Activated CD4-positive, alpha-beta memory T cell treated with anti-CD3 and anti-CD28 coated beads for 36 hours (primary cell): ENCODE measurements around the gene GALNT9. TPM values are rescaled to one million over a fixed set of nuclear protein-coding genes. Genes with fewer than 3 reads are reported as not detected.

ENCODE experiments used
- CTCF ChIA-PET: fragments of 350-600 bp; sonication (Branson Sonifier 250); formaldehyde crosslinking; loops from one replicate; lab custom pipeline; 2021; ENCODE audit warnings: antibody characterized with exemption, inconsistent platforms; lab: Charles Lee
- POLR2A ChIA-PET: fragments of 350-600 bp; sonication (Branson Sonifier 250); formaldehyde crosslinking; loops from one replicate; lab custom pipeline; 2021; ENCODE audit warnings: antibody characterized with exemption; lab: Charles Lee
- DNase-seq: peaks from one replicate; pipeline ENCODE4 v3.0.0-alpha.2; 2020
- H3K27ac Mint-ChIP-seq: one replicate; pipeline ENCODE4 v1.8.0; 2021; ENCODE audit warnings: mixed read lengths
- H3K27me3 Mint-ChIP-seq: one replicate; pipeline ENCODE4 v1.8.0; 2021; ENCODE audit warnings: mixed read lengths
- H3K36me3 Mint-ChIP-seq: one replicate; pipeline ENCODE4 v1.8.0; 2021; ENCODE audit warnings: mixed read lengths
- H3K4me1 Mint-ChIP-seq: one replicate; pipeline ENCODE4 v1.8.0; 2021; ENCODE audit warnings: low read depth, mixed read lengths
- H3K4me3 Mint-ChIP-seq: one replicate; pipeline ENCODE4 v1.8.0; 2021; ENCODE audit warnings: mild to moderate bottlenecking, mixed read lengths
- H3K9me3 Mint-ChIP-seq: one replicate; pipeline ENCODE4 v1.8.0; 2021; ENCODE audit warnings: mixed read lengths
- intact Hi-C: fragments of 100-400 bp; cut with micrococcal nuclease; formaldehyde crosslinking; loops from one replicate; pipeline ENCODE4 v1.15.1; 2023
- total RNA-seq, 2 experiments: library from RNA; stranded (reverse); gene quantifications; one replicate each; pipeline ENCODE4 v1.2.3, GENCODE V29; 2021

Gene GALNT9
- total RNA-seq, 2 experiments from 2014 or later: 0.12 to 0.29 TPM

DNA sequence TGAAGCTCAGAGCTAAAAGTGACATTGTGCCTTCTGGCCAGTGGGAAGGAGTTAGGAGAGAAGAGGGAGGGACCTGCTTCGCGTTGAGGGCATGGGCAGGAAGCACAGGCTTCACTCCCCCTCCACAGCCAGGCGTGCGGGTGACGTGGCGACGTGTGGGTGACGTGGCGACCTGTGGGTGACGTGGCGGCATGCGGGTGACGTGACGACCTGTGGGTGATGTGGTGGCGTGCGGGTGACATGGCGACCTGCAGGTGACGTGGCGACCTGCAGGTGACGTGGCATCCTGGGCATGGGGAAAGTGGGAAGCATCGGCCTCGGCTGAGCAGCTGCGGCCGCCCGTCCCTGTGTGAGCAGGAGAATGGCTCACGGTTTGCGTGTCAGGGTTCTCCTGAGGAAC, 8.2 kb upstream of the GALNT9 start:
- DNase-seq: no peak
- Mint-ChIP-seq H3K4me3 (no peak overlapping the region), H3K27me3 (peaks cover 23% of the 10 kb centered on the region), H3K36me3 (no peaks in the 10 kb centered on the region), H3K27ac (no peak overlapping the region), H3K4me1 (no peaks in the 10 kb centered on the region), H3K9me3 (no peaks in the 10 kb centered on the region)
- ChIA-PET CTCF (no interaction called here), POLR2A (no interaction called here)
- intact Hi-C loops: no loop called here

GRCh38 chr12:132336451-132337413, 7.3 kb upstream of the GALNT9 start:
- CTCF ChIA-PET: no interaction called here
- no peaks in the 10 kb centered on the region for H3K9me3 Mint-ChIP-seq
- POLR2A ChIA-PET: no interaction called here
- DNase-seq: no peak
- H3K27ac Mint-ChIP-seq: no peak overlapping the region
- H3K4me3 Mint-ChIP-seq: no peak overlapping the region
- H3K27me3 Mint-ChIP-seq: peaks cover 29% of the 10 kb centered on the region
- no peaks in the 10 kb centered on the region for H3K4me1 Mint-ChIP-seq
- intact Hi-C loops: no loop called here
- H3K36me3 Mint-ChIP-seq: no peaks in the 10 kb centered on the region

DNA sequence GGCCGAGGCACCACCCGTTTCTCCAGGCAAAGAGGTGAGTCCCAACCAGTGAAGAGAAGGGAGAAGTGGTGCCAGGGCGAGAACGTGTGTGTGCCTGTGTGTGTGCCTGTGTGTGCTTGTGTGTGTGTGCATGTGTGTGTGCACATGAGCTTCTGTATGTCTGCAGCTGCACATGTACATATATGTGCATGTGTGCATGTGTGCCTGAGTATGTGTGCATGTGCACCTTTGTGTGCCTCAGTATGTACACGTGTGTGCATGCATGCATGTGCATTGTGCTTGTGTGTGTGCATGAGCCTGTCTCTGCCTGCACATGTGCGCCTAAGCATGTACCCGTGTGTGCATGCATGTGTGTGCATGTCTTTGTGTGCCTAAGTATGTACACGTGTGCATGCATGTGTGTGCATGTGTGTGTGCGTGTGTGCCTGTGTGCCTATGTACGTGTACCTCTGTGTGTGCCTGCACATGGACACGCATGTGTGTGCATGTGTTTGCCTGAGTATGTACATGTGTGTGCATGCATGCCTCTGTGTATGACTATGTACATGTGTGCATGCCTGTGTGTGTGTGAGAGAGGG, 5.9 kb upstream of the GALNT9 start:
- H3K4me1 Mint-ChIP-seq: peaks cover 3% of the 10 kb centered on the region
- ChIA-PET POLR2A (no interaction called here), CTCF (no interaction called here)
- H3K27me3 Mint-ChIP-seq: peaks cover 43% of the 10 kb centered on the region
- H3K4me3 Mint-ChIP-seq: no peak overlapping the region
- no peaks in the 10 kb centered on the region for H3K36me3 Mint-ChIP-seq
- no peaks in the 10 kb centered on the region for H3K9me3 Mint-ChIP-seq
- no peak for DNase-seq
- intact Hi-C loops: no loop called here
- H3K27ac Mint-ChIP-seq: no peak overlapping the region

GRCh38 chr12:132333766-132334165, 4.4 kb upstream of the GALNT9 start:
- no peak for DNase-seq
- POLR2A ChIA-PET: no interaction called here
- Mint-ChIP-seq H3K36me3 (no peaks in the 10 kb centered on the region), H3K27ac (no peak overlapping the region), H3K27me3 (peaks cover 45% of the 10 kb centered on the region), H3K9me3 (no peaks in the 10 kb centered on the region), H3K4me1 (peaks cover 3% of the 10 kb centered on the region), H3K4me3 (no peak overlapping the region)
- intact Hi-C loops: no loop called here
- CTCF ChIA-PET: no interaction called here

DNA sequence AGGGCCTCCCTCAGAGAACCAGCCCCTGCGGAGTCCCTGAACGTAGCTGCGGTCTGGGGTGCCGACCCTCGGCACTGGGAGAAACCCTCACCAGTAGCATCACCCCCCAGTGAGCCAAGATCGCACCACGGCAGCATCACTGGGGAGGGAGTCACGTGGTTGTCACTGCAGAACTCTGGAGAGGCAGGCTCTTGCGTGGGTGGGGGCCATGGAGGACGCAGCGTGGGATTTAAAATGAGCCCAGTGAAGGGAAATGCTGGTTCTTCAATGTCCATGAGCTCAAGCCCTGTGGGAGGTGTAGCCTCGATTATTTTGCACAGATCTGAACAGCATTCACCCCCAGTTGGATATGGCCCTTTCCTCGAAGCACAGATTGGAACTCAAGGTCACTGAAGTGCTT, 3.9 kb upstream of the GALNT9 start:
- no peak for DNase-seq
- Mint-ChIP-seq H3K36me3 (no peaks in the 10 kb centered on the region), H3K27me3 (peaks cover 47% of the 10 kb centered on the region), H3K27ac (no peak overlapping the region), H3K9me3 (no peaks in the 10 kb centered on the region), H3K4me3 (no peak overlapping the region), H3K4me1 (peaks cover 3% of the 10 kb centered on the region)
- ChIA-PET POLR2A (no interaction called here), CTCF (no interaction called here)
- intact Hi-C loops: no loop called here

DNA sequence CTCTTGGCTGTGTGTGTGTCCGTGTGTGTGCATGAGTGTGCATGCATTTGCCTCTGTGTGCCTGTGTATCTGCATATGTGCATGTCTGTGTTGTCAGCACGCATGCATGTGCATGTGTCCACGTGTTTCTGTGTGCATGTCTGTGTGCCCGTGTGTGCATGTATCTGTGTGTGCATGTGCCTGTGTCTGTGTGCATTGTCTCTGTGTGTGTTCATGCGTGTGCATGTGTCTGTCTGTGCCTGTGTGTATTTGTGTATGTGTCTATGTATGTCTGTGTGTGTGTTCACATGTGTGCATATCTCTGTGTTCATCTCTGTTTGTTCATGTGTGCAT, 1.1 kb upstream of the GALNT9 start:
- Mint-ChIP-seq H3K27ac (no peak overlapping the region), H3K9me3 (no peaks in the 10 kb centered on the region), H3K27me3 (peaks cover 45% of the 10 kb centered on the region), H3K36me3 (no peaks in the 10 kb centered on the region), H3K4me3 (no peak overlapping the region), H3K4me1 (peaks cover 19% of the 10 kb centered on the region)
- DNase-seq: no peak
- intact Hi-C loops: no loop called here
- CTCF ChIA-PET: no interaction called here
- POLR2A ChIA-PET: no interaction called here

- intact Hi-C loops: no loop called here
- Mint-ChIP-seq H3K27me3 (peaks cover 43% of the 10 kb centered on the region), H3K36me3 (no peaks in the 10 kb centered on the region), H3K4me3 (no peak overlapping the region), H3K4me1 (peaks cover 19% of the 10 kb centered on the region), H3K27ac (no peak overlapping the region), H3K9me3 (no peaks in the 10 kb centered on the region)
- DNase-seq: no peak
- POLR2A ChIA-PET: no interaction called here
- CTCF ChIA-PET: no interaction called here
Measured at GRCh38 chr12:132329720-132330548, 545 bp upstream of the GALNT9 start.

DNA sequence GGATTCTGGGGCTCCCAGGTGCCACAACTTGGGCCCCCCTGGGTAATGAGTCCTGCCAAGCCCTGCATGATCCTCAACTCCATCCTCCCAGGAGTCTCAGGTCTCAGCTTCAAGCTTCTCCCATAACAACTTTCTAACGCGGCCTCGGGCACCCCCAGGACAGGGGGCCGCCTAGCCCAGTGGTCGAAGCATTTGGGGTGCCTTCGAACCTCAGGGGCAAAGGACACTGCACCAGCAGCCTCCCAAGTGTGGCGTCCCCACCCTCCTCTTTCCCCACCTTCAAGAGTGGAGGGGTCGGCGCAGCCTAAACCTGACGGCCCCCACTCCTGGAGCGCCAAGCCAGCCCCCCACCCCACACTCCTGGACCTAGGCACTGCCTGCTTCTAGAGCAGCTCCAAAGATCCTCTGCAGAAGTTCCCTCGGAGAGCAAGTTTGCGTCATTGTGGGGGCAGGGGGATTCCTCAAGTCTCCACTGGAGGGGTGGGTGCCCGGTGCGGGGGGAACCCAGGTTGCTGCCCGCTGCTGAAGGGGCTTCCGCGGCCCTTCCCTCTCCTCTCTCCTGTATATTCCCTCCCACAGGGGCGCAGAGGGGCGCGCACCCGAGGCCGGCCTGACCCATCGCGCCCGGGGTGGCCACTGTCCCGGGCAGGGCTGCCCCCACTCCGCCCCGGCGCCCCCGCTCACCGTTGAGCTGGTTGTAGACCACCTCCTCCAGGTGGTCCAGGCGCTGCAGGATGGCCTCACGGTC, 933 bp downstream of the GALNT9 start:
- CTCF ChIA-PET: interaction anchor here (1.0 kb wide), 2 partner anchors 44 to 86 kb away, joined by 3 to 4 read pairs; no protein-coding TSS in a partner anchor

DNA sequence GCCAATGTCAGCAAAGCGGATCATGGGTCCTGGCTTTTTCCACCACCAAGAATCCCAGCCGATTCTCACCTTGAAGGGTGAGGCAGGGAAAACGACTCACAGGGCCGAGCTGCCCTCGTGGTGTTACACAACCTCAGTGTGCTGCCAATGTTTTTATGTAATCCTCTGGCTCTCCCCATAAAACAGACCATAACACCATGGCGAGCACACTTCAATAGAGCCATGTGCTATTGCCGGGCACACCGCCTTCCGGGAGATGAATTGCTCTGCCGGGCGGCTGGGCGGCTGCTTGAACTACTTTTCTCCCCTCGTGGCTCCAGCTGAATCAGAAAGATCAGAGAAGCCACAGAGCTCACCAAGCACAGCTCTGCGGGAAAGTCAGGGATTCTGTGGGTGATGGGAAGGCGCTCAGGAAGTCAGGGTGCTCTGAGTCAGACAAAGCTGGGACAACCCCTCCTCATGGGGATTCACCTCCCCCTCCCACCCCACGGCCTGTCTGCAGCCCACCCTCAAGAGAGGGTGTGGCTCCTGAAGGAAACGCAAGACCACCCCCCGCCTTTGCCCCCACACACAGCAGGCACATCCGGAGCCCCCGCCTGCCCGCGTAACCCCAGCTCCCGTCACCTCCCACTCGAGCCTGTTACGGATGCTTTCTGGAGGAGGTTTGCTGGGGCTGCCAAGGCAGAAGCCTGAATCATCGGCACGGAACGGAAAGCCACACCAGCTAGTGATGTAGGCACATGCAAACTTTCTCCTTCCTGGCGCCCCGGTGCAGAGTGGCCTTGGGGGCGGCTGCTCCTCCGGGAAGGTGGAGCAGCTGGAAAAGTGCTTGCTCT, 1.8 kb downstream of the GALNT9 start:
- no peaks in the 10 kb centered on the region for H3K9me3 Mint-ChIP-seq
- no peak overlapping the region for H3K4me3 Mint-ChIP-seq
- H3K27me3 Mint-ChIP-seq: peaks cover 47% of the 10 kb centered on the region
- H3K36me3 Mint-ChIP-seq: no peaks in the 10 kb centered on the region
- H3K4me1 Mint-ChIP-seq: peaks cover 26% of the 10 kb centered on the region
- ChIA-PET CTCF (interaction anchor here (0.8 to 1.0 kb wide), 3 partner anchors 43 to 288 kb away, joined by 3 to 4 read pairs (median 3); no protein-coding TSS in a partner anchor), POLR2A (no interaction called here)
- DNase-seq: peak; percentile 82
- intact Hi-C loops: no loop called here
- no peak overlapping the region for H3K27ac Mint-ChIP-seq

More for the DNA sequence above, 933 bp downstream of the GALNT9 start:
- POLR2A ChIA-PET: no interaction called here
- intact Hi-C loops: no loop called here
- no peak overlapping the region for H3K4me3 Mint-ChIP-seq
- H3K36me3 Mint-ChIP-seq: no peaks in the 10 kb centered on the region
- peaks cover 45% of the 10 kb centered on the region for H3K27me3 Mint-ChIP-seq
- no peak for DNase-seq
- no peaks in the 10 kb centered on the region for H3K9me3 Mint-ChIP-seq
- H3K27ac Mint-ChIP-seq: no peak overlapping the region
- H3K4me1 Mint-ChIP-seq: peaks cover 20% of the 10 kb centered on the region

DNA sequence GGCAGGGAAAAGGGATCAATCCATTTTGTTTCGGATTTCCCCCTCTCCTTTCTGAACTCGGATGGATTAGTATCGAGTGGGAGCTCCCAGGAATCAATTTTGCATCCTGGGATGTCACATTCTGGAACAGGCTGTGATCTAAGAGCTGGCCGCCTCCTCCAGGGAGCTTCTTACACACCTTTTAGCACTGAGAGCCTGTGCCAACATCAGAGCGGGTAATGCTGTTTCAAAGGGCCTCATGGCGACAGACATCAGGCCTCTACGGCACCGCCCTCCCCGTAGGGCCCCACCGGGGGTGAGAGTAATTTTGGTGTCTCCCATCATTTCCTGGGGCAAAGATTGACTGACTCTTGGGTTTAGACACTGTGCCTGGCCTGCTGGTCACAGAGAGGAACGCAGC, 2.7 kb downstream of the GALNT9 start:
- ChIA-PET CTCF (no interaction called here), POLR2A (no interaction called here)
- Mint-ChIP-seq H3K27me3 (peaks cover 40% of the 10 kb centered on the region), H3K4me3 (peak overlapping the region; percentile 51), H3K4me1 (peaks cover 26% of the 10 kb centered on the region), H3K36me3 (no peaks in the 10 kb centered on the region), H3K9me3 (no peaks in the 10 kb centered on the region), H3K27ac (no peak overlapping the region)
- DNase-seq: no peak
- intact Hi-C loops: no loop called here

DNA sequence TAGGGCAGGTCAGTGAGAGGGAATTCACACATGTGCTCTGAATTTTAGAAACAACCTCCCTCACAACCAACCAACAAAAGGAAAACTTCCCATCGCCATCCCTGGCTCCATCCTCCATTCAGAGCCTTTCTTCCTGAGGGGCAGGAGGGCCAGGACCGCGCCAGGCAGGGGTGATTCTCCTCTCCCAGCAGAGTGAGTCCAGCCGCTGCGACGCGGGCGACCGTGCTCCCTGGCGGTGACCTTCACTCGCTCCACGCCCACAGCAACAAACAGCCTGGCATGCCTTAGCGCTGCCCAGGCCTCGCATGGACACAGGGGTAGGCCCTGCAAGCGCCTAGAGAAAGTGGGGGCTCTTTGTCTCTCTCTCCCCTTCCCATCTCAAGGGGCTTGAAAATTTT, 3.7 kb downstream of the GALNT9 start:
- Mint-ChIP-seq H3K27me3 (peaks cover 32% of the 10 kb centered on the region), H3K36me3 (no peaks in the 10 kb centered on the region), H3K4me3 (no peak overlapping the region), H3K9me3 (no peaks in the 10 kb centered on the region), H3K4me1 (peaks cover 26% of the 10 kb centered on the region), H3K27ac (no peak overlapping the region)
- POLR2A ChIA-PET: no interaction called here
- CTCF ChIA-PET: no interaction called here
- no peak for DNase-seq
- intact Hi-C loops: no loop called here
